Activated gamma-delta T cell treated with anti-CD3 and anti-CD28 coated beads, Interleukin-2, amount 50 U/mL, for 16 hours (primary cell): ENCODE data around the gene EDDM3A.
"Not testable (repeated sequence)": the region's sequence is repeated elsewhere in the genome, so short reads cannot be mapped to it uniquely, and the experiment has no call there.

Source experiments
- DNase-seq: peaks from one replicate; pipeline ENCODE4 v3.0.0-alpha.2; 2020; ENCODE audit warnings: low read depth

The EDDM3A gene

DNA sequence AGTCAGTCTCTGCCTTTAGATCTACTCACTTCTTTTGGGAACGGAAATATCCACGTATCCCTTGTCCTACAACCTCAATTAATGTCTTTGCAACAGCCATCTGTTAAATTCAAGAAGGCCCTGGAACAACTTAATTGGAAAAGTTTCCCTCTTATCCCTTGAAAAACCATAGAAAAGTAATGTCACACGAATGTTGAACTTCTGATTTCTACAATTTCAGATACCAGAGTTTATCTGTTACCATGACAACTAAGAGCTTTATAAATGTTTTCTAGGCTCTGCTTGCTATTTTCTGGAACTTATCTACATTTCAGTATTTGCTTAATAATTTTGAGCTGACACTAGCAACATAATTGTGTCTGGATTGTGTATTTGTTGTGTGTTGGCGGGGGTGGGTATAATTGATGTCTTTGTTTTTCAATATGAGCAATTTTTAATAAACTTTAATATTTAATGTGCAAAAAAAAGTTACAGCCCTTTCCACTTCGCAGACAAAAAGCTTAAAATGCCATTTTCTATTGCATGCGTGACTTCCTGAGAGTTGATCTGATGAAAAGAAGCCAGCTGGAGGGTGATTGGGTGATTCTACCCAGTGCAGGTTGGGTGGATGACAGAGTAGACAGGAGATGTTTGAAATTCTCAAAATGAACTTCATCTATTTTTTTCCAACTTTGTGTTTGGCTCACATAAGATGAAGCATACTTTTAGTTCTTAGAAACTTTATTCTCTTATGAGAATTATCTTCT lies 11.8 kb upstream of the EDDM3A start:
- DNase-seq: no peak

- DNase-seq: no peak
These were observed 11.3 kb upstream of the EDDM3A start for GRCh38 chr14:20734430-20734806.

DNA sequence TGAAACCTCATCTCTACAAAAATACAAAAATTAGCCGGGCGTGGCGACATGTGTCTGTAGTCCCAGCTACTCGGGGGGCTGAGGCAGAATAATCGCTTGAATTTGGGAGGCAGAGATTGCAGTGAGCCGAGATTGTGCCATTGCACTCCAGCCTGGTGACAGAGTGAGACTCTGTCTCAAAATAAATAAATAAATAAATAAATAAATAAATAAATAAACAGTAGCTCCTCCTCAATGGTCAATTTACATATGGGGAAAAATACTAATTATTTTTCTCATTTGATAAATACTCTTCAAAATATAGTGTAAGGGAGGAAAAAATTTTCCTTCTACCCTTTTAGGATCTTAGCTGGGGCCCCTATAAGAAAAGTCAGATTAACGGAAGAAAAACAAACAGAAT lies 7.4 kb upstream of the EDDM3A start:
- not testable (repeated sequence) for DNase-seq

GRCh38 chr14:20742132-20742531 lies 3.6 kb upstream of the EDDM3A start:
- DNase-seq: no peak

DNA sequence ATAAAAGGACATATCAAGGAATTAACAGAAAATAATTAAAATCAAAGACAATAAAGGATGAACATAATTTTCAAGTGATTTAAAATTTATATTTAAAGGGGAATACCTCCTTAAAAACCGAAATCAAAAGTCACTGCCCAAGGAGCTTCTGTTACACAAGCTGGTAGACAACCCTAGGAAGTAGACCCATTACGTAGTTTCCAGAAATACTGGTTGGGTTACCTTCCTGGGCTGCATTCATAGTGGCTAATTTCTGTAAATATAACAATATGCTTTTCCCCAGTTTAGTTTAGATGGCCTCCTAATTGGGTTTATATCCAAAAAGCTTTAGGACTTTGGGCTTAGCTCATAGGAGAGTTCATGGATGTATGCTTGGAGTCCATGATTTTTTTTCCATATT lies 2.1 kb upstream of the EDDM3A start:
- DNase-seq: no peak

- DNase-seq: no peak
These were observed 879 bp downstream of the EDDM3A start for GRCh38 chr14:20746566-20746965.

GRCh38 chr14:20748439-20748838 lies 2.8 kb downstream of the EDDM3A start:
- DNase-seq: no peak

DNA sequence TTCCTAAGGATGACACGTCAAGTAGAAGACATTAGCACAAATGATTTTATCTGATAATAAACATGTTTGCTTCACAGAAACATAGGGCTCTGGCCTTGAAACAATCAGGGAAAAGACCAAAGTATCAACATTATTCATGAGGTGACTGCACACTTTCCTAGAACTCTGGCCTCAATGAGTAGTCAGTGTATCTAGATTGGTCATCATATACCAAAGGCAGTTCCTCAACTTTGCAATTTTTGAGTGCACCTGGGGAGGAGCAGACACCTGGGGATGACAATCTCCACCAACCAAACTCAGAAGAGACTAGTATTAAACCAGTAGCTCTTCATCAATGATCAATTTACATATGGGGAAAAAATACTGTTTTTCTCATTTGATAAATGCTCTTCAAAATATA lies 4.5 kb downstream of the EDDM3A start:
- no peak for DNase-seq

DNA sequence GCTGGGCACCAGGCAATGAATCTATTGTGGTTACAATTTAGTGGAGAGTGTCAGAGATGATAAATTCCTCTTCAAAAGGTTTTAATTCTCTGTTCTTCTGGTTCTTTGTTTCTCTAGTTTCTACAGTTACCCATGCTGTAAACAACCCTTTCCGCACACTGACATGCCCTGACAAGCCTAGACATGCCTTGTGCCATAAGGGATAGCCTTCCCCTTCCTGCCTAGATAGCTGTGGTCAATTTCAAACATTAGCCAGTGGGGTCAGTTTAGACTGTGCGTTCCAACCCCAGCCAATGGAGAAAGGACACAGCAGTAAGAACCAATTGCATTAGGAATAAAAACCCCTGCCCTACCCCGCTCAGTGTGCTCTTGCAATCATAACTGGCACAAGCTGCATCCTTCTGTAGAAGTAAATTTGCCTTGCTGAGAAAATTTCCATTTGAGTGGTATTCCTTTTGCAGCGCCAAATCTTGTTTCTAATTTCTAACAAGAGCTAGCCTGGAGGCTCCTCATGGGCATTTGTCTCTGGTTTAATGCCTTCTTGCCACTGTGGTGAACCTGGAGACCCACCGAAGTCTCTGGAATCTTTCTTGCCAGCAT lies 6.4 kb downstream of the EDDM3A start:
- no peak for DNase-seq

DNA sequence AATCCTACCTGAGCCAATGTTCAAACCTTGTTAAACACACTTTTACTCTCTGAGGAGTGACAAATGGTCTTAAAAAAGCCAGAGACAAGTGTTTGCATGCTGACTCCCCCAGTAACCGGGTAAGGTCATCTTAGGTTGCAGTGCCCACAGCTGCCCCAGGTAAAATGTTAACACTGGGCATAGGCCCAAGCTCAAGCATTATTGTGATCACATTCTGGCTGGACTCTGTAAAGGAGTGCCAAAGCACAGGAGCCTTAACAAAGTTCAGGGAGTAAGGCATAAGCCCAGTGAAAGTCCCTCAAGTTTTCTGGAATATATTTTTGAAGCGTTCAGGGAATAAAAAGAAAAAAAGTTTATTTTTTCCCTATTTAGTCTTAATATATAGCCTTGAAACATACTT lies 8.6 kb downstream of the EDDM3A start:
- no peak for DNase-seq

DNA sequence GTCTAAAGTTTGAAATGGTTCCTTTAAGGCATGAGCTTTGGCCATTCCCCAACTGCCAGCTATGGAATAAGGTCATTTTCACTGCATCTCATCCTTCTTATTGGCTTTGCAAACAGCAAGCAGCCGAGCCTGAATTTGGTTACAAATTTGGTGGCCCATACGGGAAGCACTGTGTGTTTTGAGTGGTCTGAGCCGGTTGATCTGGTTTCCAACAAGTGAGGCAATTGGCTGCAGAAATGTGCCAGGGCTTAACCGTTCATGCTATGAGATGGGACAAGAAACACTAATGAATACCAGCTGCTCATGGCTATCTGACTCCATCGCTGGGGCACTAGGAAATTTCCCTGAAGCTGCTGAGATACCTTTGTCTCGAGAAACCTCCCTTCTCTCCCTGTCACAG lies 9.3 kb downstream of the EDDM3A start:
- DNase-seq: no peak

- no peak for DNase-seq
These were observed 12.3 kb downstream of the EDDM3A start for GRCh38 chr14:20757965-20758364.

DNA sequence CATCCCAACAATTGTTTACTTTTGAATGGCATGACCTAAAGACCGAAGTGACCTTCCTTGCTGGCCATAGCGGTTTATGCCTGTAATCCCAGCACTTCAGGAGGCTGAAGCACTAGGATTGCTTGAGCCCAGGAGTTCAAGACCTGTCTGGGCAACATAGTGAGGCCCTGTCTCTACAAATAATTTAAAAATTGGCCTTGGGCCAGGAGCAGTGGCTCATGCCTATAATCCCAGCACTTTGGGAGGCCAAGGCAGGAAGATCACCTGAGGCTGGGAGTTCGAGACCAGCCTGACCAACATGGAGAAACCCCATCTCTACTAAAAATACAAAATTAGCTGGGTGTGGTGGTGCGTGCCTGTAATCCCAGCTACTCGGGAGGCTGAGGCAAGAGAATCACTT lies 13.8 kb downstream of the EDDM3A start:
- DNase-seq: not testable (repeated sequence)

- no peak for DNase-seq
These were observed 15.3 kb downstream of the EDDM3A start for GRCh38 chr14:20760950-20761349.

- no peak for DNase-seq
These were observed 22.9 kb downstream of the EDDM3A start for GRCh38 chr14:20768593-20768892.

DNA sequence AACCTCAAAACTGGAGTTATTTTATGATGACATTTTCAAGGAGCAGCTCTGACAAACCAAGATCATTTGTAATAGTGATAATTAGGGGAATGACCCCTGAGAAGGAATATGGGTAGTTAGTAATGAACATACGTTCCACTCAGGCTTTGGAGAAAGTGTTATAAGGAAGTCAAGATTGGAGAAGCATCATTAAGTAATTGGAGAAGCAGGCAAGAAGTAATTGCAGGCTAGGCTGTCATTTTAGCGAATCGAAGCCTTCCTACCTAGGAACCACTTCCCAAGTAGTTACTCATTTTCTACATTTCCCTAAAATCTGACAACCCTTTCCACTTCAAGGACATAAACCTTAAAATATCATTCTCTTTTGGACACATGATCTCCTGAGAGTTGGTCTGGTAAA lies 23.7 kb downstream of the EDDM3A start:
- DNase-seq: no peak

DNA sequence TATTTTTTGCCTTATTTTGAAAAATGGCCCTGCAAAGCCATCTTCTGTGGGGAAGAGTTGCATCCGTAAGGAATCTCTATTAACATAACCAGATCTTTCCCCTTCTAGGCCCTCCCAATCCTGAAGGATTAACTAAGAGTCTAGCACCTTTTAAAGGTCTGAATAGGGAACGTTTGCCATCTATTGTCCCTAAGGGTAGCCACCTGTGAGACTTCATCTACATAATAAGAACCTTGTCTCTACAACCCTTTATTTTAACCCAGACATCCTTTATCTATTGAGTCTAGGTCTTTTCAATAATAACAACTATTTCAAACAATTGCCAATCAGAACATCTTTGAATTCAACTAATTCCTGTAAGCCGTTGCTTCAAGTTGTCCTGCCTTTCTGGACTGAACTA lies 27.0 kb downstream of the EDDM3A start:
- no peak for DNase-seq

GRCh38 chr14:20774258-20774824 lies 28.7 kb downstream of the EDDM3A start:
- no peak for DNase-seq

- no peak for DNase-seq
These were observed 29.4 kb downstream of the EDDM3A start for GRCh38 chr14:20775043-20775442.

- DNase-seq: no peak
These were observed 30.2 kb downstream of the EDDM3A start for GRCh38 chr14:20775901-20776300.

DNA sequence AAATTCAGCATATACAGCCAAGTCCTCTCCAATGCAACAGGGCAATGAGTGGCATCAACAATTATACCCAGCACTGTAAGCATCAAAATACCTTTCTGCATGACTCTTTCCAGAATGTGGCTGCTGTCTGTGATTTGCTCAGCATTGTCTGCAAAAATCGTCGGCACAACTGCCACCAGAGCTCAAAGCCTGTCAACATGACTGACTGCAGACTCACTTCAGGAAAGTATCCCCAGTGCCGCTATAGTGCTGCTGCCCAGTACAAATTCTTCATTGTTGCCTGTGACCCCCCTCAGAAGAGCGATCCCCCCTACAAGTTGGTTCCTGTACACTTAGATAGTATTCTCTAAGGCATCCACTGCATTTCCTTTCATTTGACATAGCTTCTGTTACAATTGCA lies 36.1 kb downstream of the EDDM3A start:
- DNase-seq: no peak

DNA sequence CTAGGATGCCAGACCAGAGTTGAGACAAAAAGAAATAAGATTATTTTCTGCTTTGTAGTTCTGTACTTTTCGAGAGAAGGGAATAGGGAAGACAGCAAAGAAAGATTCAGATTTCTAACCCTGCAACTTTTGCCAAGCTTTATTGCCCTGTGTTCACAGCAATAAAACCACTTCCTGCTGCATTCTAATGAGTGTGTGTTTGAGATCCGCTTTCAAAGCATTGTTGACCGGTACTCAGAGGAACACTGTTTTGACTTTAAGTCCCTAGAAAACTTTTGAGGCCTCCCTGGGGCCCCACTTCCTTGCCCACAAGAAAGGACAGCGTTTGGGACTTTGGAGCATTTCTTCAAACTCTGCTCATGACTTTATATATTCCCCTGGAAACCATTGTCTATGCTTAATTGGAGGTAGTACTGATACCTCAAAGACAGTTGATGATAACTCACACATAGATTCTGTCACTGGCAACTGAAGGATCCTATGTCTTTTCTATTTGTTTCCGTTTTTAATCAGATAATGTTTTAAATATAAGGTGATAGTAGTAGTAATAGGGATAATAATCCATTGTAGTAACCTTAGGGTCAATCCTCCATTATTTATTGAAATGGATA lies 36.7 kb downstream of the EDDM3A start:
- no peak for DNase-seq

DNA sequence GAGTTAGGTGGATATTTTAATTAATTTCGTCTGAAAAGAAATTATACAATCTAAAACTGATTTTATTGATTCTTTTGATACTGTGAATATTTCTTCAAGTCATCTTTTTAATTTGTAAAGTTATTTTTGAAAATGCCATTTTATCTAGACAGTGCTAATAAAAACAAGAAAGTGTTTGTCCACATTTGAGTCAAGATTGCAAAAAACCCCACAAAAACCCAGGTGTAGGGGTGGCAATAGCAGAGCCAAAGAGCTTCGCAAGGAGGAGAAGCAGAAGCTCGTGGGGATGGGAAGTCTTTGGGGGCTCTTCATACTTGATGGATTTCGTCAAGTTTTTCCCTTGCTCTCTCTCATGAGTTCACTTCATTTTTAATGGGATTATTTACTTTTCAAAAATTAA lies 41.3 kb downstream of the EDDM3A start:
- DNase-seq: no peak
